ENCODE measurements around the gene METRNL.
"Not testable (repeated sequence)": the region's sequence is repeated elsewhere in the genome, so short reads cannot be mapped to it uniquely, and the experiment has no call there.

METRNL gene

GRCh38 chr17:83123896-83124801 lies 44.7 kb downstream of the METRNL start:
- DNase-seq (ENCODE audit: low spot score) = no peak

DNA sequence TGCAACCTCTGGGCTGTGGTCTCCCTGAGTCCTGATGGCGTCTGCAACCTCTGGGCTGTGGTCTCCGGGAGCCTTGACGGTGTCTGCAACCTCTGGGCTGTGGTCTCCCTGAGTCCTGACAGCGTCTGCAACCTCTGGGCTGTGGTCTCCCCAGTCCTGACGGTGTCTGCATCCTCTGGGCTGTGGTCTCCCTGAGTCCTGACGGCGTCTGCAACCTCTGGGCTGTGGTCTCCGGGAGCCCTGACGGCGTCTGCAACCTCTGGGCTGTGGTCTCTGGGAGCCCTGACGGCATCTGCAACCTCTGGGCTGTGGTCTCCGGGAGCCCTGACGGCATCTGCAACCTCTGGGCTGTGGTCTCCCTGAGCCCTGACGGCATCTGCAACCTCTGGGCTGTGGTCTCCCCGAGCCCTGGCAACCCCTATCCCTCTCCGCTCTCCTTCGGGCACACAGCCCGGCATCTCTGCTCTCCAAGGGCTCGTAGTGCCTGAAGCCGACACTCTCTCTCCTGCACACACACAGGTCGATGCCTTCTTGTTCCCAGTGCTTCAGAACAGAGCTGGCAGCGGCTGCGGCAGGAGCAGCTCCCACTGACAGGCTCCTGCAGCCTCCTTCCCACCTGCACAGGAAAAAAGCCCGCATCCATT lies 45.6 kb downstream of the METRNL start:
- DNase-seq (ENCODE audit: low spot score) = no peak

DNA sequence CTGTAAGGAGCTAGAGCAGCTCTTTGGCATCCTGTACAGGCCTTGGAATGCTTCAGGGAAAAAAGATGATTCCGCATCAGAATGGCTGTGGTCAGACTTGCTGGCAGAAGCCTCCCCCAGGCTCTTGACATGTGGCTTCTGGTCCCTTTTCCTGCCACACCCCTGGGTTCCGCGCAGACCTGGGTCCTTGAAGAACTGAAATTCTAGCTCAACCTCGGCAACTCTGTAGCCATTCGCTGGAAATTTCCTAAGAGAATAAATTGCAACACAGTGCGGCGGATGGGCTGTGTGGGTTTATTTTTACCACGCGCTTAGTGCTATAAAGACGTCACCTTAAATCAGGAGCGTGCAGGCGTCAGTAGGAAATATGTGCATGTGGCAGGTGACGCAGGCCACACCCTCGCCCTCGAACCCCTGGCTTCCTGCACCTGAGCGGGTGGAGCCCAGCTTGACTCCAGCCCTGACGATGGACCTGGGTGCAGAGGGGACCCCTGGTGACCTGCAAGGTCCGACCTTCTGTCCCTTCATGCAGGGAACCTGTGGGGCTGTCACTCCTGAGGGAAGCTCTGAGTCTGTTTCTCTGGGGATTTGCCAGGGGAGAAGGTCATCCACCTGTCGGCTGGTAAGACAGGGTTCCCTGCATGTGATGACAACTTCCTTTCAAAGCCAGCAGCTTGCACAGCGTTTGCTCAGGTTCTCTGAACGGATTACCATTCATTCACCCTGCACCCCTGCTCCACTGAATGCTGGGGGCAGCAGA lies 46.3 kb downstream of the METRNL start:
- no peak for DNase-seq (ENCODE audit: low spot score)

DNA sequence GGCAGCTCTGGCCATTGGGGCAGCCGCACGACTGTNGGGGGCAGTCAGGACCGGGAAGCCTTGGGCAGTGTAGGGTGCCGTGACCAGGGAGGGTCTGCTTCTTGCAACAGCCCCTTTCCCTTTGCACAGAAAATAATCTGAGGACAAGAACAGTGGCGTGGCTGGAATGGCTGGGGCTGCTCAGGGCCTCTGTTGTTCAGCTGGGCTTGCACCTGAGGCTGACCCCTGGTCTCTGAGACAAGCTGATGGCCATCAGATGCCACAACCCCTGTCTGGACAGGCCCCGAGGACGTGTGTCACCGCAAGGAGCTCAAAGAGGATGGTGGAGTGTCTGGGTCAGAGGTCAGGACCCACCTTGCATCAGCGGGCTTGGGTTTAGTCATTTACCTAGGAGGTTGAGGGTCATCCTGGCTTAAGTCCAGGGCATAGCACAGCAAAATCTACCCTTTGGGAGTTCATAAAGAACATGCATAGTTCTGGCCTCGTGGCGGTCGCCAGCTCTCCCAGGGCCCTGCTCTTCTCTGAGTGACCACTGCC lies 46.9 kb downstream of the METRNL start:
- DNase-seq (ENCODE audit: low spot score) = no peak

DNA sequence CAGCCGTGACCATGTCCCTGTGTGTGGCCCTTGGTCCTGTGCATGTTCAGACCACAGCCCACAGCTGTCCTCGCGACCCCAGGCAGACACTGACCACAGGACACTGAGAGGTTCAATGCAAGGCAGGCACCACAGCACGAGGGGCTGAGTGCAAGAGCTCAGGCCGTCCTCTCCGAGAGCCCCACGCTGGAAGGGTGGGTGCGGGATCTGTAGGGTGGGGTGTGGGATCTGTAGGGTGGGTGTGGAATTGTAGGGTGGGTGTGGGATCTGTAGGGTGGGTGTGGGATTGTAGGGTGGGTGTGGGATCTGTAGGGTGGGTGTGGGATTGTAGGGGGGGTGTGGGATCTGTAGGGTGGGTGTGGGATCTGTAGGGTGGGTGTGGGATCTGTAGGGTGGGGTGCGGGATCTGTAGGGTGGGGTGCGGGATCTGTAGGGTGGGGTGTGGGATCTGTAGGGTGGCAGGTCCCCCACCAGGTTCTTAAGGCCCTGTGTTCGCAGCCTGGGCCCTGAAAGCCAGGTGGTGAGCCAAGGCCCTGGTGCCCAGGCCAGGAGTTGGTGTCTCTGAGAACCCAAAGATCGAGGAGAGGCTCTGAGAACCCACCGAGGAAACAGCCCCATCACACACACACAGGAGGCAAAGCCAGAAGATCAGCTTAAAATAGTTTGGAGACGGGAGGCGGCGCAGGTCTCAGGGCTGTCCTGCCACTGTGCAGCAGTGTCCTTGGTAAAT lies 48.2 kb downstream of the METRNL start:
- DNase-seq (ENCODE audit: low spot score) = no peak

DNA sequence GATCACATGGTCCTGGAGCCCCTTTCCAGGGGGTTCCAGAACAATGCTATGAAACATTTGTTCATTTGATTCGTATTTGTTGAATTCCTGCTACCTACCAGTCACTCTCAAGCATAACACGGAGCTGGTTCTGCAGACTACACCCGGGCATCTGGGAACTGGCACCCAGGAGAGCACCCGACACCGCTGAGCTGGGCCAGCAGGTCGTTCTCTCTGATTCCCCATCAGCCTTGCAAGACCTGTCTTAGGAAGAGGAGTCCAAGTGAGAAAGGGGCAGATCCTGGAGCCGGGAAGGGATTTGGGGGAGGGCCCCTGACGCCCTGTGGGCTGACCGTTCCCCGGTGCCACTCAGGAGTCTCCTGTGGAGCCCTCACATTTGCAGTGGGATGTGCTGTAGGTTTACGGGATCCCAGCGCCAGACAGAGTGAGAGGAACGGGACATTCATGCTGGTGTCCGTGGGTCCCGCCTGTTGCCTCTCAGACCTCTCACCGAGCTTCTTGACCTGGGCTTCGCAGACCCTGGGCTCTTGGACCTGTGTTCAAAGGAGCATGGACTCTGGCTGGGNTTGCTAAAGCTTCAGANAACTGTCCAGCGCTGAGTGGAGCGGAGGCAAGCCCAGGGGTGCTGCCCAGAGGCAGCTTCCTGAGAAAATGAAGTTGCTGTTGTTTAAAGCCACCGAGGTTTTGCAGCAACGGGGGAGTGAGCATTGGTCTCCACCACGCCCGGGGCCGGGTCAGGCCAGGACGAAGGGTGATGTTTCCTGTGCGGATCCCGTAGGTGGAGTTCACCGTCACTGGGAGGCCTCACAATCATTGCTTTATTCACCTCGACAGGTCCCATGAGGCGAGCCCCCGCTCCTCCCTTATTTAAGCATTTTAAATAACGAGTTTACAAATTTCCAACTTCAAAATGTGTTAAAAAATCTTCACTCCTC lies 49.2 kb downstream of the METRNL start:
- no peak for DNase-seq (ENCODE audit: low spot score)

DNA sequence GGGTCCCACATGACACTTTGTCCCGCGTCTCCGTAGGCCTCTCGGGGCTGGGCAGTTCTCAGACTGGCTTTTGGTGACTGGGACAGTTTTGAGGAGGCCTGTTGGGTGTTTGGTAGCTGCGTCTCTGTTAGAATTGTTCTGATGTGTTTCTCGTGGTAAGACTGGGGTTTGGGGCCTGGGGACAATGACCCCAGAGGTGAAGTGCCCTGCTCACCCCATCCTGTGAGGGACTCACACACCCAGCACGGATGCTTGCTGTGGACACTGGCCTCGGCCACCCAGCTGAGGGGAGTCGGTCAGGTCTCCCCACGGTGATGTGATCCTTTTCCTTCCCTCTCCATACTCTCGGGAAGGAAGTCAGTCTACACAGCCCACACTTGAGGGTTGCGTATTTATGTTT lies 50.3 kb downstream of the METRNL start:
- no peak for DNase-seq (ENCODE audit: low spot score)

GRCh38 chr17:83131401-83132011 lies 52.1 kb downstream of the METRNL start:
- no peak for DNase-seq (ENCODE audit: low spot score)

DNA sequence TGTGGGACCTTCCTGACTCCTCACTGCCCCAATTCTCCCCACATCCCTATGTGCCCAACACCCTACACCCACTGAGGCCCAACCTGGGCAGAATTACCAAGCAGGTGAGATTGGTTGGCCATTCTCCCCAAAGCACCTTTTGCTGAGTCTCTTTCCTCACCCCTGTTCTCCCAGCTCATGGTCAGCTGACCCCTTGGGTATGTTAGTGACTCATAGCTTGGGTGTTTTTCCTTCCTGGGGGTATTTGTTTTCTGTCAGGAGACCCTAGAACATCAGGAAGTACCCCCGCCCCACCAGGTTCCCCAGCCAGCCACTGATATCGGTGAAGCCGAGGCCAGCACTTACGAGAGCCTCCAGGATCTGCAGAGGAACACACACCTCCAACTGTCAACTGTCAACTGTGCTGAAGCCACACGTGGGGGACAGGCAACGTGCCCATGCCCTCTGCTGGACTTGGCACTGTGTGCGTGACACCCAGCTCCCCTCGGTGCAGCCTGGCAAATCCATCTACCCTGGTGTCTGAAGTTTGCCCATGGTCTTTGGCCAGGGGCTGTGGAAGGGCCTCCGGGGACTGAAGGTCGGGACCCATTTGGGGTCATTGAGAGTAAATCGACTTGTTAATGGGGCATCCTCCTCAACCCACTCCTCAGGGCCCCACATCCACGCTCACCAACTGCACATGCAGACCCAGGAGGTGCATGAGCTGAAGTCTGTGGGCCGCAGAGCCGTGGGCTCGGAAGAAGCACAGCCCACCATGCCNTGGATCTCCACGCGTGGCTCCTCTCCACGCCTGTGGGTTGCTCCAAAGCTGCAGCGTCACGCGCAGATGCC lies 53.1 kb downstream of the METRNL start:
- DNase-seq (ENCODE audit: low spot score) = no peak

DNA sequence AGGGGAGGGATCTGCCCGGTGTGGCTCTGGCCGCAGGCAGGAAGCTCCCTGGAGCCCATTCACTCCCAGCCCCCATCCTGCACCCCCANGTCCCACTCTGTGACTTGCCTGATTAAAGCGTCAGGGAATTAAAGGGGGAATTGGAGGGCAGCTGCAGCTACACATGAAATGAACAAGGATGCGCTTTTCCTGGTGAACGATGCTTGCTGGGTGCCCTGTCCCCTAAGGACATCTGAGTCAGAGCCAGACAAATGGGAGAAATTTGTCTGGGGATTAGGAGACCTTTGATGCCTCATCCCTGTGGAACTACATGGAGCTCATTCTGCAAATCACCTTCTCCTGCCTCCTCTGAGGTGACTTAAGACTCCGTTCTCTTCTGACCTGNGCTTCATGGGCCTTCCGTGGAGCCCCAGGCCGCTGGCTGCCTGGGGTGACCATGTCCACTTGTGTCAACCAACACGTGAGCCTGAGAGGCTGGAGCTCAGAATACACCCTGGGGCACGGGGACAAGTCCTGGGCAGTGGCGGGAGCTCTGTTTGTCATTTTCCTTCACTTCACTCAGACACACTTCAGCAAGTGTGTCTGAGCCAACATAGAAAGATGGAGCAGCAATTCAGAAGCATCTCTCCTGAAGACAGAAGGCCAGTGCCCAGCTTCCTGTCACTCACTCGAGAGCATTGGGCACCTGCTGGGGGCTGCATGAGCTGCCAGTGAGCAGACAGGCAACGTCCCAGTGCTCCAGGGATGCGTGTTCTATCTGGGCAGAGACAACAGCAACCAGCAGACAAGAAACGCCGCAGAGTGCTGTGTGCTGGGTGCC lies 54.1 kb downstream of the METRNL start:
- no peak for DNase-seq (ENCODE audit: low spot score)

GRCh38 chr17:83134456-83134855 lies 55.0 kb downstream of the METRNL start:
- not testable (repeated sequence) for DNase-seq (ENCODE audit: low spot score)

GRCh38 chr17:83135692-83136091 lies 56.3 kb downstream of the METRNL start:
- DNase-seq (ENCODE audit: low spot score) = no peak

- no peak for DNase-seq (ENCODE audit: low spot score)
These were observed 56.7 kb downstream of the METRNL start for GRCh38 chr17:83136156-83136555.

- no peak for DNase-seq (ENCODE audit: low spot score)
These were observed 57.5 kb downstream of the METRNL start for GRCh38 chr17:83136931-83137330.

GRCh38 chr17:83137523-83137922 lies 58.1 kb downstream of the METRNL start:
- no peak for DNase-seq (ENCODE audit: low spot score)

GRCh38 chr17:83138820-83139219 lies 59.4 kb downstream of the METRNL start:
- no peak for DNase-seq (ENCODE audit: low spot score)

GRCh38 chr17:83139541-83140248 lies 60.3 kb downstream of the METRNL start:
- not testable (repeated sequence) for DNase-seq (ENCODE audit: low spot score)

GRCh38 chr17:83140249-83140566 lies 60.8 kb downstream of the METRNL start:
- DNase-seq (ENCODE audit: low spot score) = not testable (repeated sequence)

Data from germinal center (tissue), 1 donor.